GM12878 (cell line): ENCODE results near the gene PRRC2B. TPM values are rescaled to one million over a fixed set of nuclear protein-coding genes. Genes with fewer than 3 reads are reported as not detected.

Experiments
- ATAC-seq: fragments of 200-7000 bp; cut with Tn5 transposase; 3 replicates; pipeline ENCODE4 v1.9.1; 2020; ENCODE audit warnings: mild to moderate bottlenecking, moderate library complexity
- BruUV-seq: library from RNA; stranded (reverse); fragments of 400-500 nt; replicated peaks from 2 replicates; lab custom pipeline; 2021; lab: Mats Ljungman, UMichigan
- CTCF ChIA-PET: fragments of 300-600 bp; sonication (Branson Sonifier 250); formaldehyde crosslinking; extraction: SDS; loops from one replicate; lab custom pipeline; 2021; ENCODE audit warnings: inconsistent platforms; lab: Yijun Ruan, JAX
- POLR2A ChIA-PET: fragments of 350-600 bp; formaldehyde crosslinking; extraction: SDS; loops from one replicate; lab custom pipeline; 2021; ENCODE audit warnings: inconsistent platforms; lab: Charles Lee
- RAD21 ChIA-PET: fragments of 300-600 bp; sonication (Branson Sonifier 250); formaldehyde crosslinking; loops from one replicate; lab custom pipeline; 2023; ENCODE audit warnings: antibody characterized with exemption; ENCODE audit not compliant: unreplicated experiment; lab: Charles Lee
- SMC1A ChIA-PET: fragments of 300-600 bp; sonication (Branson Sonifier 250); formaldehyde crosslinking; loops from one replicate; lab custom pipeline; 2023; ENCODE audit not compliant: unreplicated experiment, uncharacterized antibody; lab: Charles Lee
- DNase-seq: peaks from one replicate; pipeline ENCODE4 v3.0.0-alpha.2; 2011; ENCODE audit warnings: low read depth, low spot score
- FAIRE-seq: peaks from 3 replicates; lab custom pipeline; 2011; peaks lifted over from hg19 to GRCh38; lab: Jason Lieb, UNC
- H2AFZ ChIP-seq: 2 replicates; pipeline ENCODE4 v1.6.0; 2011; ENCODE audit warnings: low read depth, low read length, control low read depth; ENCODE audit not compliant: control insufficient read depth
- H3K27ac ChIP-seq: 2 replicates; pipeline ENCODE4 v1.5.1; 2011; ENCODE audit warnings: control low read depth; ENCODE audit not compliant: control insufficient read depth, insufficient read depth
- H3K27me3 ChIP-seq, 2 experiments: replicated peaks in 1 of 2; 2 replicates each; pipeline versions ENCODE4 v1.6.0 to v1.6.1; 2011; ENCODE audit warnings: low read length in 1 of 2; ENCODE audit not compliant: control insufficient read depth in 2 of 2, insufficient read depth in 2 of 2
- H3K36me3 ChIP-seq, 2 experiments: 2 replicates each; pipeline ENCODE4 v1.5.1; 2011; ENCODE audit warnings: low read length in 1 of 2; ENCODE audit not compliant: control insufficient read depth in 2 of 2, insufficient read depth in 2 of 2
- H3K4me1 ChIP-seq: 2 replicates; pipeline ENCODE4 v1.6.1; 2011; ENCODE audit warnings: mild to moderate bottlenecking, low read length, moderate library complexity, mixed read lengths; ENCODE audit not compliant: control insufficient read depth, insufficient read depth
- H3K4me2 ChIP-seq: 2 replicates; pipeline ENCODE4 v1.6.0; 2011; ENCODE audit warnings: control low read depth; ENCODE audit not compliant: control insufficient read depth, insufficient read depth
- H3K4me3 ChIP-seq: fragments of 200-600 bp; sonication (generic); 2 replicates; pipeline ENCODE4 v1.5.1; 2016
- H3K79me2 ChIP-seq: 2 replicates; pipeline ENCODE4 v1.6.0; 2011; ENCODE audit warnings: low read length; ENCODE audit not compliant: control insufficient read depth, insufficient read depth
- H3K9ac ChIP-seq: 2 replicates; pipeline ENCODE4 v1.8.0; 2011; ENCODE audit warnings: low read length, control low read depth, mixed read lengths; ENCODE audit not compliant: control insufficient read depth, insufficient read depth
- H3K9me3 ChIP-seq: replicated peaks from 3 replicates; pipeline ENCODE4 v1.5.1; 2011; ENCODE audit warnings: mild to moderate bottlenecking, low read length; ENCODE audit not compliant: control insufficient read depth, insufficient read depth
- H4K20me1 ChIP-seq: 2 replicates; pipeline ENCODE4 v1.6.0; 2011; ENCODE audit not compliant: control insufficient read depth, insufficient read depth
- BACH1 ChIP-seq: fragments of 450-650 bp; IDR thresholded peaks from 2 replicates; pipeline ENCODE4 v1.6.1; 2017; ENCODE audit warnings: mild to moderate bottlenecking, borderline replicate concordance
- CEBPB ChIP-seq, 2 experiments: fragments of 150-350 bp in 1 of 2; IDR thresholded peaks; 2 replicates each; pipeline ENCODE4 v1.6.1; 2012 to 2014; ENCODE audit warnings: low read depth in 2 of 2, low read length in 2 of 2, borderline replicate concordance in 1 of 2, inconsistent platforms in 1 of 2
- CHD2 ChIP-seq: IDR thresholded peaks from 2 replicates; pipeline ENCODE4 v1.6.1; 2011; ENCODE audit warnings: low read depth, low read length, improper control_type of control experiment, borderline replicate concordance
- JUNB ChIP-seq: IDR thresholded peaks from 2 replicates; pipeline ENCODE4 v1.6.1; 2016; ENCODE audit warnings: antibody characterized with exemption, mild to moderate bottlenecking
- NFXL1 ChIP-seq: fragments of 450-650 bp; IDR thresholded peaks from 2 replicates; pipeline ENCODE4 v1.6.1; 2017; ENCODE audit warnings: antibody characterized with exemption, mild to moderate bottlenecking, borderline replicate concordance
- NRF1 ChIP-seq: conservative IDR thresholded peaks from 2 replicates; pipeline ENCODE4 v1.6.1; 2011; ENCODE audit warnings: mild to moderate bottlenecking, low read depth, low read length, improper control_type of control experiment
- PML ChIP-seq: IDR thresholded peaks from 2 replicates; pipeline ENCODE4 v1.6.1; 2012; ENCODE audit warnings: low read length, inconsistent platforms
- RB1 ChIP-seq: fragments of 450-650 bp; formaldehyde crosslinking; IDR thresholded peaks from 2 replicates; pipeline ENCODE4 v1.6.1; 2017; ENCODE audit warnings: mild to moderate bottlenecking, borderline replicate concordance
- SPI1 ChIP-seq: IDR thresholded peaks from 2 replicates; pipeline ENCODE4 v1.6.1; 2011; ENCODE audit warnings: low read depth, mild to moderate bottlenecking, low read length, moderate library complexity, borderline replicate concordance; ENCODE audit not compliant: insufficient read depth
- TARDBP ChIP-seq: IDR thresholded peaks from 2 replicates; pipeline ENCODE4 v1.6.1; 2016; ENCODE audit warnings: borderline replicate concordance
- WGBS: methylation state at CpG from one replicate; pipeline ENCODE4 v1.1.6; 2016; ENCODE audit warnings: low lambda C conversion rate; ENCODE audit not compliant: insufficient replicate concordance, insufficient coverage; ENCODE audit errors: missing lambda C conversion rate; 5-methylcytosine and 5-hydroxymethylcytosine counted together
- in situ Hi-C: fragments of 300-500 bp; cut with MboI; formaldehyde crosslinking; loops from 9 replicates; pipeline ENCODE4 v1.14.3; 2018; ENCODE audit warnings: mixed read lengths
- intact Hi-C: fragments of 100-400 bp; cut with micrococcal nuclease; formaldehyde crosslinking; loops from one replicate; pipeline ENCODE4 v1.14.2; 2022; ENCODE audit not compliant: unreplicated experiment
- polyA plus RNA-seq, 11 experiments: library from polyadenylated mRNA; depleted of rRNA in 4 of 11; unstranded in 6 of 11; stranded (reverse) in 5 of 11; fragments of >200 nt; fragmentation: Nextera tagmentation in 4 of 11; fragmentation: Illumina TruSeq in 1 of 11; extraction: Ambion mirVana in 4 of 11; extraction: Trizol in 1 of 11; gene quantifications; 1 replicate in 1 of 11; 2 replicates in 10 of 11; pipeline versions ENCODE4 v1.2.1 to v1.2.3, GENCODE V29; 2011 to 2016; ENCODE audit warnings: inconsistent platforms in 2 of 11, missing spikeins in 2 of 11, low read depth in 1 of 11
- total RNA-seq, 4 experiments: library from RNA; depleted of rRNA in 3 of 4; stranded (reverse); fragments of >200 nt in 3 of 4; fragmentation: Illumina TruSeq in 1 of 4; extraction: Trizol in 1 of 4; gene quantifications; 2 replicates each; pipeline versions ENCODE4 v1.2.1 to v1.2.3, GENCODE V29; 2013 to 2021
- TF ChIP-seq, protein P1 (sequence below): fragments of 450-650 bp; IDR thresholded peaks from 2 replicates; pipeline ENCODE4 v1.6.1; 2018; ENCODE audit warnings: borderline replicate concordance, mild to moderate bottlenecking; ENCODE audit not compliant: partially characterized antibody
- TF ChIP-seq, protein P2 (sequence below): IDR thresholded peaks from 2 replicates; pipeline ENCODE4 v1.6.1; 2011; ENCODE audit warnings: mild to moderate bottlenecking, low read depth, low read length, moderate library complexity; ENCODE audit not compliant: insufficient replicate concordance

The PRRC2B gene
- total and polyA plus RNA-seq, 10 of the 15 experiments (the other 5 are each of a cell fraction or from before 2014, with no cell fraction given) = 0.84 to 155 (median 28.7) TPM

DNA sequence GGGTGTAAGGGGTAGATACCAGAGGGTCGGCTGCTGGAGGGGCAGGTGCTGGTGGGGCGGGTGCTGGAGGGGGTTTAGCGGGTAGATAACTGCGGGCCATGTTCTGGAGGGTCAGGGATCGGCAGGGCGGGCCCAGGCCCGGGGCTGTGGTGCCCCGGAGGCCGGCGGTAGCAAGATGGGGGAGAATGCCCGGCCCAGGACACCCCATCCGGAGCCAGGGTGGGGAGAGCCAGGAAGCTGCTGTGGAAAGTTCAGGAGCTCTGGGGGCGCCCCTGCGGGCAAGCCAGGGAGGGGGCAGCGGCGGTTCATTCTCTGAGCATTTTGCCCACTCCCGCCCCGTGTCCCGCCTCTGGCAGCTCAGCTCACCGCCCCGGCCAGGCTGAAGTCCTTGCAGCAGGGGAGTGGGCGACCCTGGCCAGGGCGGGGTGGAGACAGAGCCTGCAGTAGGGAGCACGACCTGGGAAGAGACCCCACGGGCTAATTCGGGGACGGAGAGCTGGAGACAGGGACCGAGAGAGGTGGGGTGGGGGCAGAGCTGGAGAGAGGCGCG, 152.0 kb downstream of the PRRC2B start:
- H3K4me3 ChIP-seq = no peak overlapping the region
- no peaks in the 10 kb centered on the region for H3K79me2 ChIP-seq
- peaks cover 15% of the 10 kb centered on the region for H3K9me3 ChIP-seq
- POLR2A ChIA-PET = no interaction called here
- CTCF ChIA-PET = interaction anchor here (1.5 kb wide), 1 partner anchor 147 kb away, joined by 3 read pairs; no protein-coding TSS in a partner anchor
- no peaks in the 10 kb centered on the region for H3K36me3 ChIP-seq
- no peak for TF ChIP-seq PML
- TF ChIP-seq SPI1 = no peak
- no peak for TF ChIP-seq NRF1
- TF ChIP-seq, all 136 proteins: peak for 0
- ATAC-seq (no peak), FAIRE-seq (no peak), DNase-seq (no peak)
- no peak overlapping the region for H2AFZ ChIP-seq
- in situ Hi-C loops = no loop called here
- SMC1A ChIA-PET = interaction anchor here (1.5 kb wide), 1 partner anchor 15 kb away, joined by 4 read pairs; no protein-coding TSS in a partner anchor
- 16% methylated on average over 24 of the region's 30 CpGs for WGBS
- no peaks in the 10 kb centered on the region for H3K4me1 ChIP-seq
- no peaks in the 10 kb centered on the region for H4K20me1 ChIP-seq
- intact Hi-C loops = no loop called here
- H3K9ac ChIP-seq = no peak overlapping the region
- RAD21 ChIA-PET = no interaction called here
- no peak overlapping the region for H3K27ac ChIP-seq
- no peak overlapping the region for H3K4me2 ChIP-seq
- BruUV-seq = no TSS peak
- H3K27me3 ChIP-seq = peaks cover 0 to 2% of the 10 kb centered on the region in 2 experiments; a peak in 2 of 4 replicates

DNA sequence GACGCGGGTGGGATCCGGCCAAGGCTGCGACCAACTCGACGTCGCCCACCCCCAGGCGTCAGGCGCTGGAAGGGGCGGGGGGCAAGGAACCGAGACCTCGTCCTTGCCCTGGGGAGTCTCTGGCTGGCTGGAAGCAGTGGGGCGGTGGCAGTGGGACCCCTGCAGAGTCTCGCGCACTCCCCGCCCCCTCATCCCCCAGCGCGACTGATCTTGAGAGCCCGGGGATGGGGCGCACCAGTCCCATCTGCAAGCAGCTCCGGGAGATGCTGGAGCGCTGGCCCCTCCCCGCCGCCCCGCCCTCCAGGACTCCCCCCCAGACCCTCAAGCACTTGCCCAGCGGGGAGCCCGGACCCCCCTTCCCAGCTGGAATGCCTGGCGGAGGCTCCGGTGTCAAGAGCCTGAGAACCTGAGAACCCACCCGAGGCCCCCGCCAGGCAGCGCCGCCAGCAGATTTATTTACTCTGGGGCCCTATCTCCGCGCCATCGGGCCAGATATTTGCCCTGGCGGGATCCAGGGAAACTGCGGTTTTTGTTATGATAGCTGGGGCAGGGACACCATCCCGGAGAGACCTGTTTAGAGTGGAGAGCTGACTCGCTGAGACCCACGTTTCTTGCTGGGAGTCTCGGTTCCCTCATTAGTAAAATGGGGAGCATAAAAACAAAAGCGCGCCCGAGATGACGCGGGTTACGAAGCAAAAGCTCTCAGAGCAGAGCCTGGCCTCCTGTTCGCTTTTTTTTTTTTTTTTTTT, 152.6 kb downstream of the PRRC2B start:
- Histone ChIP-seq H3K4me1 (no peaks in the 10 kb centered on the region), H3K4me2 (no peak overlapping the region), H3K27ac (no peak overlapping the region), H3K9ac (no peak overlapping the region), H2AFZ (no peak overlapping the region), H3K27me3 (peaks cover 0 to 2% of the 10 kb centered on the region in 2 experiments; a peak in 2 of 4 replicates), H3K9me3 (peaks cover 15% of the 10 kb centered on the region), H4K20me1 (no peaks in the 10 kb centered on the region), H3K36me3 (no peaks in the 10 kb centered on the region), H3K79me2 (no peaks in the 10 kb centered on the region), H3K4me3 (no peak overlapping the region)
- RAD21 ChIA-PET = no interaction called here
- no peak for DNase-seq
- CTCF ChIA-PET = interaction anchor here (1.5 kb wide), 1 partner anchor 148 kb away, joined by 3 read pairs; no protein-coding TSS in a partner anchor
- no peak for FAIRE-seq
- BruUV-seq = no TSS peak
- SMC1A ChIA-PET = interaction anchor here (1.5 kb wide), 1 partner anchor 14 kb away, joined by 4 read pairs; no protein-coding TSS in a partner anchor
- WGBS = 54% methylated on average over 23 of the region's 49 CpGs
- no peak for ATAC-seq
- POLR2A ChIA-PET = interaction anchor here (0.6 kb wide), 1 partner anchor 163 kb away, joined by 7 read pairs; no protein-coding TSS in a partner anchor
- intact Hi-C loops (no loop called here), in situ Hi-C loops (no loop called here)
- TF ChIP-seq RB1 (no peak), NFXL1 (no peak), JUNB (no peak), CEBPB (IDR thresholded peaks at IDR 0.05; ENCODE audit: borderline replicate concordance in 1 of 2, low read depth in 2 of 2, low read length in 2 of 2) (no peak), BACH1 (no peak), CHD2 (no peak), TARDBP (no peak)
- TF ChIP-seq, protein P1, sequence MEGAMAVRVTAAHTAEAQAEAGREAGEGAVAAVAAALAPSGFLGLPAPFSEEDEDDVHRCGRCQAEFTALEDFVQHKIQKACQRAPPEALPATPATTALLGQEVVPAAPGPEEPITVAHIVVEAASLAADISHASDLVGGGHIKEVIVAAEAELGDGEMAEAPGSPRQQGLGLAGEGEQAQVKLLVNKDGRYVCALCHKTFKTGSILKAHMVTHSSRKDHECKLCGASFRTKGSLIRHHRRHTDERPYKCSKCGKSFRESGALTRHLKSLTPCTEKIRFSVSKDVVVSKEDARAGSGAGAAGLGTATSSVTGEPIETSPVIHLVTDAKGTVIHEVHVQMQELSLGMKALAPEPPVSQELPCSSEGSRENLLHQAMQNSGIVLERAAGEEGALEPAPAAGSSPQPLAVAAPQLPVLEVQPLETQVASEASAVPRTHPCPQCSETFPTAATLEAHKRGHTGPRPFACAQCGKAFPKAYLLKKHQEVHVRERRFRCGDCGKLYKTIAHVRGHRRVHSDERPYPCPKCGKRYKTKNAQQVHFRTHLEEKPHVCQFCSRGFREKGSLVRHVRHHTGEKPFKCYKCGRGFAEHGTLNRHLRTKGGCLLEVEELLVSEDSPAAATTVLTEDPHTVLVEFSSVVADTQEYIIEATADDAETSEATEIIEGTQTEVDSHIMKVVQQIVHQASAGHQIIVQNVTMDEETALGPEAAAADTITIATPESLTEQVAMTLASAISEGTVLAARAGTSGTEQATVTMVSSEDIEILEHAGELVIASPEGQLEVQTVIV = no peak
- TF ChIP-seq, protein P2, sequence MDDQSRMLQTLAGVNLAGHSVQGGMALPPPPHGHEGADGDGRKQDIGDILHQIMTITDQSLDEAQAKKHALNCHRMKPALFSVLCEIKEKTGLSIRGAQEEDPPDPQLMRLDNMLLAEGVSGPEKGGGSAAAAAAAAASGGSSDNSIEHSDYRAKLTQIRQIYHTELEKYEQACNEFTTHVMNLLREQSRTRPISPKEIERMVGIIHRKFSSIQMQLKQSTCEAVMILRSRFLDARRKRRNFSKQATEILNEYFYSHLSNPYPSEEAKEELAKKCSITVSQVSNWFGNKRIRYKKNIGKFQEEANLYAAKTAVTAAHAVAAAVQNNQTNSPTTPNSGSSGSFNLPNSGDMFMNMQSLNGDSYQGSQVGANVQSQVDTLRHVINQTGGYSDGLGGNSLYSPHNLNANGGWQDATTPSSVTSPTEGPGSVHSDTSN = no peak
